ENCODE results near the gene ADRA2C. TPM values are rescaled to one million over a fixed set of nuclear protein-coding genes. Genes with fewer than 3 reads are reported as not detected.
"Not testable (repeated sequence)": the region's sequence is repeated elsewhere in the genome, so short reads cannot be mapped to it uniquely, and the experiment has no call there.

The ADRA2C gene
- polyA plus RNA-seq, 4 donors, result 5.0 to 14.3 (median 10.1) TPM

- DNase-seq (ENCODE audit: low read depth in 4 of 4, low spot score in 3 of 4), result no peak
Measured at GRCh38 chr4:3810111-3810680, 44.0 kb downstream of the ADRA2C start.

- no peak for DNase-seq (ENCODE audit: low read depth in 4 of 4, low spot score in 3 of 4)
Measured at GRCh38 chr4:3810796-3811485, 44.8 kb downstream of the ADRA2C start.

GRCh38 chr4:3811621-3812020 is 45.4 kb downstream of the ADRA2C start:
- DNase-seq (ENCODE audit: low read depth in 4 of 4, low spot score in 3 of 4), result no peak

GRCh38 chr4:3812211-3812934 is 46.2 kb downstream of the ADRA2C start:
- no peak for DNase-seq (ENCODE audit: low read depth in 4 of 4, low spot score in 3 of 4)

- no peak for DNase-seq (ENCODE audit: low read depth in 4 of 4, low spot score in 3 of 4)
Measured at GRCh38 chr4:3813151-3814052, 47.2 kb downstream of the ADRA2C start.

- DNase-seq (ENCODE audit: low read depth in 4 of 4, low spot score in 3 of 4), result no peak
Measured at GRCh38 chr4:3814053-3814570, 47.9 kb downstream of the ADRA2C start.

- not testable (repeated sequence) for DNase-seq (ENCODE audit: low read depth in 4 of 4, low spot score in 3 of 4)
Measured at GRCh38 chr4:3814838-3815237, 48.7 kb downstream of the ADRA2C start.

- no peak for DNase-seq (ENCODE audit: low read depth in 4 of 4, low spot score in 3 of 4)
Measured at GRCh38 chr4:3816256-3816825, 50.2 kb downstream of the ADRA2C start.

GRCh38 chr4:3816983-3817960 is 51.1 kb downstream of the ADRA2C start:
- DNase-seq (ENCODE audit: low read depth in 4 of 4, low spot score in 3 of 4), result no peak

Other genes with a start within 250 kb of the ADRA2C start
- gene LRPAP1, start 234.0 kb upstream of the ADRA2C start, polyA plus RNA-seq (ENCODE audit: insufficient read length in 4 of 4), result 100 to 1,000 TPM; 193 to 241 (median 210) TPM